Nephron (organoid): ENCODE data around the gene CCDC8.

Experiments
- H3K27ac Mint-ChIP-seq, 3 experiments: 2 replicates each; pipeline ENCODE4 v1.8.0; 2020; ENCODE audit warnings: mixed read lengths in 3 of 3, mild to moderate bottlenecking in 2 of 3, moderate library complexity in 1 of 3
- H3K27me3 Mint-ChIP-seq: 2 replicates; pipeline ENCODE4 v1.8.0; 2021; ENCODE audit warnings: low read depth, mild to moderate bottlenecking, moderate library complexity, mixed read lengths
- H3K36me3 Mint-ChIP-seq: 2 replicates; pipeline ENCODE4 v1.8.0; 2020; ENCODE audit warnings: low read depth, mixed read lengths
- H3K4me1 Mint-ChIP-seq: 2 replicates; pipeline ENCODE4 v1.8.0; 2020; ENCODE audit warnings: mixed read lengths
- H3K4me3 Mint-ChIP-seq, 3 experiments: 2 replicates each; pipeline ENCODE4 v1.8.0; 2020; ENCODE audit warnings: mild to moderate bottlenecking in 3 of 3, mixed read lengths in 3 of 3, moderate library complexity in 2 of 3
- H3K9me3 Mint-ChIP-seq: 2 replicates; pipeline ENCODE4 v1.8.0; 2020; ENCODE audit warnings: mixed read lengths
- CTCF ChIP-seq, 3 experiments: fragments of 200-600 bp; sonication (generic); IDR thresholded peaks; one replicate each; pipeline ENCODE4 v1.5.0; 2021; ENCODE audit warnings: antibody characterized with exemption in 3 of 3; ENCODE audit not compliant: unreplicated experiment in 3 of 3

The CCDC8 gene

GRCh38 chr19:46413262-46414031 lies at the start of gene CCDC8:
Gene CCDC8 (minus strand): TSS chr19:46413564. CDS start chr19:46412810, 754 bp downstream.
- TF ChIP-seq CTCF (IDR thresholded peaks at IDR 0.05; ENCODE audit: unreplicated experiment in 3 of 3), result no peak
- Mint-ChIP-seq H3K36me3 (peaks cover 35% of the 10 kb centered on the region), H3K27ac (peak within 1 kb of the TSS; percentile 99), H3K27me3 (no peaks in the 10 kb centered on the region), H3K9me3 (no peaks in the 10 kb centered on the region), H3K4me1 (peaks cover 47% of the 10 kb centered on the region), H3K4me3 (peak within 1 kb of the TSS; percentile 97 to 100 (median 98))

GRCh38 chr19:46461537-46461936 lies 48.2 kb upstream of the CCDC8 start:
- no peaks in the 10 kb centered on the region for H3K9me3 Mint-ChIP-seq

GRCh38 chr19:46460981-46461380 lies 47.6 kb upstream of the CCDC8 start:
- Mint-ChIP-seq H3K27ac (no peak overlapping the region), H3K4me1 (peaks cover 18% of the 10 kb centered on the region)

More at GRCh38 chr19:46461537-46461936, 48.2 kb upstream of the CCDC8 start:
- no peaks in the 10 kb centered on the region for H3K27me3 Mint-ChIP-seq
- H3K4me3 Mint-ChIP-seq, result no peak overlapping the region
- H3K4me1 Mint-ChIP-seq, result peaks cover 16% of the 10 kb centered on the region
- H3K27ac Mint-ChIP-seq, result no peak overlapping the region
- no peak for TF ChIP-seq CTCF (IDR thresholded peaks at IDR 0.05; ENCODE audit: unreplicated experiment in 3 of 3)
- H3K36me3 Mint-ChIP-seq, result peaks cover 23% of the 10 kb centered on the region

GRCh38 chr19:46460055-46460454 lies 46.7 kb upstream of the CCDC8 start:
- Mint-ChIP-seq H3K9me3 (no peaks in the 10 kb centered on the region), H3K36me3 (peaks cover 9% of the 10 kb centered on the region), H3K27me3 (no peaks in the 10 kb centered on the region), H3K4me3 (no peak overlapping the region), H3K4me1 (peaks cover 18% of the 10 kb centered on the region), H3K27ac (no peak overlapping the region)
- no peak for TF ChIP-seq CTCF (IDR thresholded peaks at IDR 0.05; ENCODE audit: unreplicated experiment in 3 of 3)

More at GRCh38 chr19:46460981-46461380, 47.6 kb upstream of the CCDC8 start:
- Mint-ChIP-seq H3K9me3 (no peaks in the 10 kb centered on the region), H3K36me3 (peaks cover 17% of the 10 kb centered on the region), H3K4me3 (no peak overlapping the region), H3K27me3 (no peaks in the 10 kb centered on the region)
- no peak for TF ChIP-seq CTCF (IDR thresholded peaks at IDR 0.05; ENCODE audit: unreplicated experiment in 3 of 3)

GRCh38 chr19:46456930-46457329 lies 43.6 kb upstream of the CCDC8 start:
- Mint-ChIP-seq H3K36me3 (no peaks in the 10 kb centered on the region), H3K4me3 (no peak overlapping the region), H3K27me3 (no peaks in the 10 kb centered on the region), H3K27ac (no peak overlapping the region), H3K4me1 (peaks cover 26% of the 10 kb centered on the region), H3K9me3 (no peaks in the 10 kb centered on the region)
- no peak for TF ChIP-seq CTCF (IDR thresholded peaks at IDR 0.05; ENCODE audit: unreplicated experiment in 3 of 3)

GRCh38 chr19:46454244-46454643 lies 40.9 kb upstream of the CCDC8 start:
- H3K4me1 Mint-ChIP-seq, result peaks cover 48% of the 10 kb centered on the region
- no peak overlapping the region for H3K4me3 Mint-ChIP-seq
- H3K9me3 Mint-ChIP-seq, result peaks cover 8% of the 10 kb centered on the region
- H3K27me3 Mint-ChIP-seq, result no peaks in the 10 kb centered on the region
- TF ChIP-seq CTCF (IDR thresholded peaks at IDR 0.05; ENCODE audit: unreplicated experiment in 3 of 3), result no peak
- H3K36me3 Mint-ChIP-seq, result peaks cover 4% of the 10 kb centered on the region
- H3K27ac Mint-ChIP-seq, result peak overlapping the region in 2 of 3 experiments; percentile 80 to 89
